H1 (cell line): ENCODE measurements around the gene KAT8. TPM values are rescaled to one million over a fixed set of nuclear protein-coding genes. Genes with fewer than 3 reads are reported as not detected.

Experiments used
- CHD1 ChIP-seq: IDR thresholded peaks from 2 replicates; pipeline ENCODE4 v1.6.1; 2012; ENCODE audit warnings: low read depth, low read length, improper control_type of control experiment
- HDAC2 ChIP-seq, 2 experiments: fragments of 300-600 bp in 1 of 2; sonication (generic) in 1 of 2; IDR thresholded peaks; 2 replicates each; pipeline ENCODE4 v1.6.1; 2011 to 2012; ENCODE audit warnings: low read depth in 2 of 2, low read length in 2 of 2, mild to moderate bottlenecking in 2 of 2, moderate library complexity in 2 of 2, borderline replicate concordance in 1 of 2, inconsistent platforms in 1 of 2
- MAFK ChIP-seq: IDR thresholded peaks from 2 replicates; pipeline ENCODE4 v1.6.1; 2012; ENCODE audit warnings: low read depth, mild to moderate bottlenecking, improper control_type of control experiment, low read length
- PHF8 ChIP-seq: fragments of 200-600 bp; sonication (generic); conservative IDR thresholded peaks from 2 replicates; pipeline ENCODE4 v1.7.1; 2012; ENCODE audit warnings: low read depth, mild to moderate bottlenecking, inconsistent platforms, low read length, moderate library complexity
- RFX5 ChIP-seq: IDR thresholded peaks from 2 replicates; pipeline ENCODE4 v1.6.1; 2011; ENCODE audit warnings: low read depth, low read length, improper control_type of control experiment, borderline replicate concordance
- SAP30 ChIP-seq: fragments of 300-600 bp; sonication (generic); IDR thresholded peaks from 2 replicates; pipeline ENCODE4 v1.7.1; 2012; ENCODE audit warnings: low read length, moderate library complexity, mild to moderate bottlenecking, inconsistent platforms; ENCODE audit not compliant: insufficient read depth, insufficient replicate concordance
- SP1 ChIP-seq: IDR thresholded peaks from 2 replicates; pipeline ENCODE4 v1.6.1; 2011; ENCODE audit warnings: low read depth, low read length
- SRF ChIP-seq: IDR thresholded peaks from 2 replicates; pipeline ENCODE4 v1.6.1; 2011; ENCODE audit warnings: mild to moderate bottlenecking, low read depth, low read length, moderate library complexity
- TCF12 ChIP-seq: IDR thresholded peaks from 2 replicates; pipeline ENCODE4 v1.6.1; 2011; ENCODE audit warnings: low read depth, mild to moderate bottlenecking, low read length
- TEAD4 ChIP-seq: IDR thresholded peaks from 2 replicates; pipeline ENCODE4 v1.6.1; 2012; ENCODE audit warnings: low read depth, low read length, inconsistent platforms, mixed read lengths
- USF2 ChIP-seq: IDR thresholded peaks from 2 replicates; pipeline ENCODE4 v1.6.1; 2011; ENCODE audit warnings: low read length, improper control_type of control experiment
- polyA plus RNA-seq, 7 experiments: library from polyadenylated mRNA; depleted of rRNA in 3 of 7; stranded (reverse) in 5 of 7; unstranded in 2 of 7; fragments of >200 nt in 5 of 7; fragments of 200-250 nt in 2 of 7; gene quantifications; 1 replicate in 5 of 7; 2 replicates in 1 of 7; 4 replicates in 1 of 7; pipeline versions ENCODE4 v1.2.1 to v1.2.3, GENCODE V29; 2011 to 2013; ENCODE audit warnings: missing spikeins in 2 of 7, mixed read lengths in 2 of 7
- total RNA-seq: library from RNA; stranded (reverse); fragmentation: NEBNext Ultra II Directional; extraction: Animal tissue kit (Norgen Biotek cat#: 25700); gene quantifications from 2 replicates; pipeline ENCODE4 v1.2.1, GENCODE V29; 2021

The KAT8 gene
- total and polyA plus RNA-seq, 2 of the 8 experiments (the other 6 are each of a cell fraction or from before 2014, with no cell fraction given) = 52.6 to 61.6 TPM

GRCh38 chr16:31110106-31111034, 7.1 kb upstream of the KAT8 start (continued):
- no peak for TF ChIP-seq USF2
- TF ChIP-seq CHD1 = no peak
- TF ChIP-seq SAP30 = no peak
- no peak for TF ChIP-seq MAFK
- no peak for TF ChIP-seq PHF8
- no peak for TF ChIP-seq TEAD4
- no peak for TF ChIP-seq HDAC2 (IDR thresholded peaks at IDR 0.05; ENCODE audit: borderline replicate concordance in 1 of 2, low read depth in 2 of 2, low read length in 2 of 2)
- TF ChIP-seq RFX5 = no peak
- TF ChIP-seq SRF = no peak
- TF ChIP-seq SP1 = no peak
- TF ChIP-seq TCF12 = no peak
- TF ChIP-seq, all 59 proteins: peak for 0
